Ectodermal cell (in vitro differentiated cells): ENCODE data around the gene NACC2.
A peak's percentile ranks its signal among the peaks of the same experiment; 100 is the strongest.

ENCODE experiments used
- H3K27ac ChIP-seq: 2 replicates; pipeline ENCODE4 v1.7.0; 2013; ENCODE audit warnings: mild to moderate bottlenecking, low read depth, low read length; ENCODE audit not compliant: insufficient read depth, poor library complexity, severe bottlenecking
- H3K27me3 ChIP-seq: 2 replicates; pipeline ENCODE4 v1.7.0; 2013; ENCODE audit warnings: mild to moderate bottlenecking, low read length; ENCODE audit not compliant: insufficient read depth, control insufficient read depth, poor library complexity, severe bottlenecking
- H3K36me3 ChIP-seq: one replicate; pipeline ENCODE4 v1.7.0; 2013; ENCODE audit warnings: low read length; ENCODE audit not compliant: control insufficient read depth, insufficient read depth
- H3K4me1 ChIP-seq: one replicate; pipeline ENCODE4 v1.7.0; 2013; ENCODE audit warnings: low read length; ENCODE audit not compliant: control insufficient read depth, insufficient read depth
- H3K4me3 ChIP-seq: 2 replicates; pipeline ENCODE4 v1.7.0; 2013; ENCODE audit warnings: low read depth, low read length, control low read depth; ENCODE audit not compliant: insufficient read depth
- H3K9me3 ChIP-seq: 2 replicates; pipeline ENCODE4 v1.7.0; 2013; ENCODE audit warnings: mild to moderate bottlenecking, low read length, moderate library complexity; ENCODE audit not compliant: control insufficient read depth
- WGBS, 2 experiments: methylation state at CpG; one replicate each; pipeline ENCODE4 v1.1.7; 2013; ENCODE audit warnings: missing lambda C conversion rate in 2 of 2; 5-methylcytosine and 5-hydroxymethylcytosine counted together

The NACC2 gene

GRCh38 chr9:135960411-135961276 lies 134.4 kb downstream of the NACC2 start:
- H3K27me3 ChIP-seq, result peaks cover 3% of the 10 kb centered on the region
- WGBS, 2 experiments, result 2 to 3% methylated on average over 74 of the region's 74 CpGs
- peaks cover 12% of the 10 kb centered on the region for H3K4me1 ChIP-seq
- peak overlapping the region; percentile 93 for H3K4me3 ChIP-seq
- H3K27ac ChIP-seq, result peak overlapping the region; percentile 62
- no peaks in the 10 kb centered on the region for H3K36me3 ChIP-seq
- no peaks in the 10 kb centered on the region for H3K9me3 ChIP-seq

DNA sequence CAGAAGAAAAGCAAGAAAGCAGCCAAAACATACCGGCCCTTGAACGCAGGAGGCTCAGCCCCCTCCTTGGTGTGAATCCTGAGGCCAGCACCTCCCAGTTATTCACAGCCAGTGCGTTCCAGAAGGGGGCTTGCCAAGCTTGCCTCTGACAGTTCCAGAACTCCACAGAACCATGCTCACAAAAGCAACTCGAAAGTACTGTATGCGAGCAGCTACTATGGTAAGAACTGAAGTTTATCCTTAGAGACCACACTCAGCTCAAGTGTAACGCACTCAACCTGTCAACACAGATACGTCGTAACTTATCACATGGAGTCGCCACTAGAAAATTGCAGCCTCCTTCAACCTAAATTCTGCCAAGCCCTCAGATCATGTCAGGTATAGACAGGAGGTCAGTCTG lies 135.3 kb downstream of the NACC2 start:
- no peaks in the 10 kb centered on the region for H3K9me3 ChIP-seq
- H3K4me3 ChIP-seq, result peak overlapping the region; percentile 93
- WGBS, 2 experiments, result 81 to 84% methylated on average over 9 of the region's 9 CpGs
- H3K4me1 ChIP-seq, result peaks cover 5% of the 10 kb centered on the region
- no peak overlapping the region for H3K27ac ChIP-seq
- peaks cover 1% of the 10 kb centered on the region for H3K36me3 ChIP-seq
- H3K27me3 ChIP-seq, result peaks cover 3% of the 10 kb centered on the region

DNA sequence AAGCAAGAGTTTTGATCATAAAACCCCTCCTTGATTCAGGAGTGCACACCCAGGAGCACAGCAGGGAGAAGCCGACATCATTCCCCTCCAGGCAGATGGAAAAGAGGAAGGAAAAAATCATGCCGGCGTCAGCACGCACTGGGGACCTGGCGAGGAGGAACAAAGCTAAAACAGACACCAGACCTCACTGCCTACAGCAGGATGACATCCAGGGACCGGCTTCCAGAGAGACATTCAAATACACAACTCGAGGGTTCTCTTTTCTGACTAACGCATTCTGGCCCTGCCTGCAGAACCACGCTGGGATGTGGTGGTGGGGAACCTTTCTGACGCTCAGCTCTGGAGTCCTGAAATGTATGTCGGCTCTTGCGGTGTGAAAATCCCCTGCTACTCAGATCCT lies 136.6 kb downstream of the NACC2 start:
- Histone ChIP-seq H3K36me3 (peaks cover 6% of the 10 kb centered on the region), H3K27ac (no peak overlapping the region), H3K9me3 (no peaks in the 10 kb centered on the region), H3K4me1 (peaks cover 5% of the 10 kb centered on the region), H3K4me3 (no peak overlapping the region), H3K27me3 (peaks cover 3% of the 10 kb centered on the region)
- 93 to 94% methylated on average over 12 of the region's 12 CpGs for WGBS, 2 experiments

GRCh38 chr9:135957431-135957830 lies 137.7 kb downstream of the NACC2 start:
- no peaks in the 10 kb centered on the region for H3K9me3 ChIP-seq
- H3K27ac ChIP-seq, result no peak overlapping the region
- peaks cover 3% of the 10 kb centered on the region for H3K27me3 ChIP-seq
- no peak overlapping the region for H3K4me3 ChIP-seq
- 94 to 95% methylated on average over 9 of the region's 9 CpGs for WGBS, 2 experiments
- H3K4me1 ChIP-seq, result peaks cover 5% of the 10 kb centered on the region
- H3K36me3 ChIP-seq, result peaks cover 11% of the 10 kb centered on the region

DNA sequence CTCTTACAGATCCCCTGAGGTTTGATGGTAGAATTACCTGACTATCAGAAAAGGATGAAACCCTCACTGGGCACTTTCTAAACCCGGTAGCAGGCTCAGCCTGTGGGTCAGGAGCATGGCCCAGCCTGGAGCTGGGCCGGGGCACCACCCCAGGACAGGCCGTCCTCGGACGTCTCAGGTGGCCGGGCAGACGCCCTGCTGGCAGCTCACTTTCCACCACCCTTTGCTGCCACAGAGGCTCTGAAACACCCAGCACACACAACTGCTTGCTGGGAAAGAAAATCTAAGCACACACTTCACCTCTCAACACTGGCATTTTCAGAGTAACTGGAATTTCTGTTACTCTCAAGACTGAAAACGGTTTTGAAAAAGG lies 138.3 kb downstream of the NACC2 start:
- H3K27me3 ChIP-seq, result peaks cover under 1% of the 10 kb centered on the region
- H3K36me3 ChIP-seq, result peaks cover 17% of the 10 kb centered on the region
- peaks cover 5% of the 10 kb centered on the region for H3K4me1 ChIP-seq
- H3K27ac ChIP-seq, result no peak overlapping the region
- no peak overlapping the region for H3K4me3 ChIP-seq
- no peaks in the 10 kb centered on the region for H3K9me3 ChIP-seq
- WGBS, 2 experiments, result 88 to 92% methylated on average over 8 of the region's 8 CpGs
